AG04450 (cell line): ENCODE results near the gene TGFBR3. TPM values are rescaled to one million over a fixed set of nuclear protein-coding genes. Genes with fewer than 3 reads are reported as not detected.

Experiments used
- CTCF ChIA-PET: fragments of 300-600, 350-600 bp; formaldehyde crosslinking; extraction: SDS; loops from one replicate; lab custom pipeline; 2022; ENCODE audit warnings: antibody characterized with exemption, inconsistent platforms; lab: Charles Lee
- POLR2A ChIA-PET: fragments of 350-600 bp; formaldehyde crosslinking; extraction: SDS; loops from one replicate; lab custom pipeline; 2021; ENCODE audit warnings: antibody characterized with exemption, inconsistent platforms; lab: Yijun Ruan, JAX
- DNase-seq: peaks from one replicate; pipeline ENCODE4 v3.0.0-alpha.2; 2011; ENCODE audit warnings: low read depth, low spot score
- H3K27ac ChIP-seq: one replicate; pipeline ENCODE4 v1.5.1; 2012; ENCODE audit warnings: low read depth, low read length, control low read depth
- H3K27me3 ChIP-seq: one replicate; pipeline ENCODE4 v1.6.0; 2012; ENCODE audit warnings: low read length; ENCODE audit not compliant: control insufficient read depth, insufficient read depth
- H3K4me3 ChIP-seq: 2 replicates; pipeline ENCODE4 v1.5.1; 2011; ENCODE audit warnings: mild to moderate bottlenecking, low read depth, low read length, control low read depth
- H3K9me3 ChIP-seq: 2 replicates; pipeline ENCODE4 v1.5.1; 2012; ENCODE audit warnings: low read length; ENCODE audit not compliant: control insufficient read depth, insufficient read depth
- polyA plus RNA-seq: library from polyadenylated mRNA; depleted of rRNA; stranded (reverse); fragments of >200 nt; gene quantifications from 2 replicates; pipeline ENCODE4 v1.2.3, GENCODE V29; 2011
- TF ChIP-seq, protein P1 (sequence below): IDR thresholded peaks from 2 replicates; pipeline ENCODE4 v1.5.1; 2011; ENCODE audit warnings: low read depth, low read length, control low read depth, inconsistent platforms

Gene TGFBR3
- polyA plus RNA-seq, 1 experiment: 36.5 TPM

DNA sequence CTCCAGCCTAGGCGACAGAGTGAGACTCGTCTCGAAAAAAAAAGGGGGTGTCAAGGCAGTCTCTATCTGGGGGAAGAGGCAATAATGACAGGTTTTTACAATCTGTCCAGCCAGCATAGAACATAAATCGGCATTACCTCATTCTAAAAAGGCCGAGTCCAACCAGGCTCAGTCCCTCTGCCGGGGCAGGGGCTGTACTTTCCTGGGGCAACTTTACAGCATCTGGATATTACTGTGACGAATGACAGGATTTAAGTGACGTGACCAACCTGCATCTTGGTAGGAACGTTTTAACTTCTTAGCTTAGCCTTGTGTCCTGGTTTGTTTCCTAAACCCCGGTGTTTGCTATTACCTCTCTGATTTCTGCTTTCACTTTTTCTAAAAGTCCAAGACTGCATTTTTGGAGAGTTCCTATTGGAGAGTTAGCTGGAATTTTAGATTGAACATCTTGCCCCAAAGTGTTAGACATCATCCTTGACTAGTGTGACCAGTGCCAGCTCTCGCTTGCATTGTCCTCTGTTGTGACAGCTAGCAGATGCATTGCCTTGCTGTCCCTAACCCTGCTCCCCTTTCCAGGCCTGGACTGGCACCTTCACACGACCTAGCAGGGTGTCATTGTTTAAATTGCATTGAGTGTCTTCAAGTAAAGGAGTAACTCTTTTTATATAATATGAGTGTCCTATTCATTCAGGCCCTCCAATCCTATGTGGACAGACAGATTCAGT, 96.5 kb downstream of the TGFBR3 start:
- Histone ChIP-seq H3K4me3 (no peak overlapping the region), H3K27ac (no peak overlapping the region), H3K27me3 (no peaks in the 10 kb centered on the region), H3K9me3 (no peaks in the 10 kb centered on the region)
- POLR2A ChIA-PET: interaction anchor here (1.1 kb wide), 1 partner anchor 12 kb away, joined by 3 read pairs; no protein-coding TSS in a partner anchor
- no peak for DNase-seq
- CTCF ChIA-PET: interaction anchor here (0.6 to 1.5 kb wide), 3 partner anchors 112 to 277 kb away, joined by 3 read pairs; no protein-coding TSS in a partner anchor
- TF ChIP-seq, protein P1, sequence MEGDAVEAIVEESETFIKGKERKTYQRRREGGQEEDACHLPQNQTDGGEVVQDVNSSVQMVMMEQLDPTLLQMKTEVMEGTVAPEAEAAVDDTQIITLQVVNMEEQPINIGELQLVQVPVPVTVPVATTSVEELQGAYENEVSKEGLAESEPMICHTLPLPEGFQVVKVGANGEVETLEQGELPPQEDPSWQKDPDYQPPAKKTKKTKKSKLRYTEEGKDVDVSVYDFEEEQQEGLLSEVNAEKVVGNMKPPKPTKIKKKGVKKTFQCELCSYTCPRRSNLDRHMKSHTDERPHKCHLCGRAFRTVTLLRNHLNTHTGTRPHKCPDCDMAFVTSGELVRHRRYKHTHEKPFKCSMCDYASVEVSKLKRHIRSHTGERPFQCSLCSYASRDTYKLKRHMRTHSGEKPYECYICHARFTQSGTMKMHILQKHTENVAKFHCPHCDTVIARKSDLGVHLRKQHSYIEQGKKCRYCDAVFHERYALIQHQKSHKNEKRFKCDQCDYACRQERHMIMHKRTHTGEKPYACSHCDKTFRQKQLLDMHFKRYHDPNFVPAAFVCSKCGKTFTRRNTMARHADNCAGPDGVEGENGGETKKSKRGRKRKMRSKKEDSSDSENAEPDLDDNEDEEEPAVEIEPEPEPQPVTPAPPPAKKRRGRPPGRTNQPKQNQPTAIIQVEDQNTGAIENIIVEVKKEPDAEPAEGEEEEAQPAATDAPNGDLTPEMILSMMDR: no peak

DNA sequence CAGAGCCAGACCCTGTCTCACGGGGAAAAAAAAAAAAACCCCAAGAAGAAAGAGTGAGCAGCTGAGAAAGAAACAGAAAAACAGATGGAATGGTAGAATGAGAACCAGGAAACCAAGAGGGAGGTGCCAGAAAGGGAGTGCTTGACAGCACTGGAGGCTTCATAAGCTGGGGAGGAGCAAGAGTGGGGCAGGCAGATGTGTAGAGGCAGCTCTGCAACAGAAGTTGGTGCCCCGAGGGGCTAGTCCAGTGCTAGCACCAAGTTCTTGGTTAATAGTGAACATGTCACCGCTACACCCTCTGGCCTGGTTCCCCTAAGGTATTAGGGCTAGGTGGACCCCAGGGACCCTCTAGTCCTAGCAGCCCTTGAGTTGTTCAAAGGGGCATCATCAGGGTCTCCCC, 98.0 kb downstream of the TGFBR3 start:
- no peak for DNase-seq
- H3K9me3 ChIP-seq: no peaks in the 10 kb centered on the region
- TF ChIP-seq, protein P1: no peak
- no peak overlapping the region for H3K4me3 ChIP-seq
- H3K27ac ChIP-seq: no peak overlapping the region
- ChIA-PET POLR2A (no interaction called here), CTCF (interaction anchor here (0.8 kb wide), 1 partner anchor 262 kb away, joined by 4 read pairs; no protein-coding TSS in a partner anchor)
- no peaks in the 10 kb centered on the region for H3K27me3 ChIP-seq

DNA sequence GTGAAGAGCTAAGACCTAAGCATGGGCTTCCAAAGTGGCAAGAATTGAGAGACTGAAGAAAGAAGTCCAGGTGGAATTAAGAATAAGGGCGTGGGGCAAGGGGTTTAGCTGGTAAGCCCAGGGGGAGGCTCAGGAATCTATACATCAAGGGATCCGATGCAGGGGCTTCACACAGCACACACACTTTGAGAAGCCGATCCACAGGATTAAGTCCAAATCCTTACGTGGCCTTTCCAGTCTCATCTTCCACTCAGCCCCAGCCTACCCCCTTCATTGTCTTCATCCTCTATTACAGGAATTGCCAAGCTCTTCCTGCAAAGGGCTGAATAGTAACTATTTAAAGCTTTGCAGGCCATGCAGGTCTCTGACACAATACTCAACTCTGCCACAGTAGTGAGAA, 101.3 kb downstream of the TGFBR3 start:
- CTCF ChIA-PET: interaction anchor here (0.9 to 1.2 kb wide), 2 partner anchors 46 to 272 kb away, joined by 4 read pairs; no protein-coding TSS in a partner anchor
- Histone ChIP-seq H3K9me3 (no peaks in the 10 kb centered on the region), H3K4me3 (no peak overlapping the region), H3K27me3 (no peaks in the 10 kb centered on the region), H3K27ac (no peak overlapping the region)
- POLR2A ChIA-PET: no interaction called here
- DNase-seq: no peak
- TF ChIP-seq, protein P1: no peak

DNA sequence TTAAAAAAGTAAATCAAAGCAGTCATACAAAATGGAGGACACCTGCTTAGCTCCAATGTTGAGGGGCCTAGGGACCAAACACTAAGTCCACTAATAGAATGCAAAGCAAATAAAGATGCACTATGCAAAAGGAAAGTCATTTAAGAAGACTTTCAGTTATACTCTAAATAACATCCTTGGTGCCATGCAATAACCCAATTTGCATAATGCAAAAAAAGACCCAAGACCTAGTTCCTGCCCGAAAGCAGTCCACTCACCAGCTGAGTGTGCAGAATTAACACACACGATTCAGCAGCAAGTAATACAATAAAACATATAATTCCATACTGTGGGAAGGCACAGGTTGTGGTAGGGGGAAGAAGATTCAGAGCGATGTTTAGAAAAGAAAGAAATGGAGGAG, 101.8 kb downstream of the TGFBR3 start:
- Histone ChIP-seq H3K27ac (no peak overlapping the region), H3K27me3 (no peaks in the 10 kb centered on the region), H3K9me3 (no peaks in the 10 kb centered on the region), H3K4me3 (no peak overlapping the region)
- no peak for DNase-seq
- TF ChIP-seq, protein P1: no peak
- POLR2A ChIA-PET: interaction anchor here (0.6 kb wide), 1 partner anchor 101 kb away, joined by 3 read pairs; no protein-coding TSS in a partner anchor
- CTCF ChIA-PET: interaction anchor here (0.5 to 1.4 kb wide), 4 partner anchors 46 to 283 kb away, joined by 4 to 9 read pairs (median 4); partner anchors contain the start of gene CDC7
